Measurements from ENCODE around the gene CAMTA1.

CAMTA1 gene

DNA sequence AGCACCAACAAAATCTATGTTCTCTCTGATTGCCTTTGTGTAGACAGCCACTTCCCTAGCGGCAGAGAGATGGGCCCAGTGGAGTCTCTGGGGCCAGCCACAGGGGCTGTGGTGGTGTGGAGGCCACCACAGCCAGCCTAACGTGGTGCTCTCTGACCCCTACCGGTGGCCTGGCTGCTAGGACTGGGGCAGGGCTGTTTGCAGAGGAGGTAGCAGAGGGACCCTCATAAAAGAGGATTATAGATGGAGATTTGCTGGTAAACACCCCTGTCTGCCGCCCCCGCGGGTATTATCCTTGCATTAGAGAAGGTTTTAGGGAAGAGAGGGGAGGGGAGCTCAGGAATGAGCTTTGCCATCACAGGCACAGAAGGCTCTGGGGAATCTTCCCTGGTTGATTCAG lies 675.6 kb downstream of the CAMTA1 start:
- Histone ChIP-seq H3K27me3 (ENCODE audit: control insufficient read depth in 1 of 2, insufficient read depth in 2 of 2, low read length in 2 of 2) (no peaks in the 10 kb centered on the region), H3K4me3 (ENCODE audit: low read depth in 1 of 2, low read length in 2 of 2) (no peak overlapping the region), H3K36me3 (ENCODE audit: insufficient read depth, low read length) (no peaks in the 10 kb centered on the region), H3K9me3 (ENCODE audit: low read length) (no peaks in the 10 kb centered on the region), H3K27ac (ENCODE audit: low read depth, low read length) (no peak overlapping the region), H3K9ac (ENCODE audit: low read length) (no peak overlapping the region), H3K4me1 (ENCODE audit: insufficient read depth, low read length) (no peaks in the 10 kb centered on the region)

DNA sequence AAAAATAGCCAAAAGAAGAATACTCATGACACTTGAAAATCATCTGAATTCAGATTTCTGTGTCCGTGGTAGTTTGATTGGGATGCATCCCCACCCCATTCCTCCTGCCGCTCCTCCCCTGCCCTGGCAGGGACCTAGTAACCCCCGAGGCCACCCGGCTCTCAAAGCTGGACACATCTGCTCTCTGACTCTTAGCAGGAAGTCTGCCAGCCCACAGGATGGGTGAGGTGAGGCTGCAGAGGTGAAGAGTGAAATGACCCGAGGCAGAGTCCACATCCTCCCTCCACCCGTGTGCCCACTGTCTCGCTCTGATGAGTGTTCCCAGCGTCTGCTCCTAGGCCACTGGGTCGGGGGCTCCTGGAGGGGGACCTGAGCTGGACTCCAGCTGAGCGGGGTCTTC lies 677.4 kb downstream of the CAMTA1 start:
- H3K27ac ChIP-seq (ENCODE audit: low read depth, low read length), result no peak overlapping the region

DNA sequence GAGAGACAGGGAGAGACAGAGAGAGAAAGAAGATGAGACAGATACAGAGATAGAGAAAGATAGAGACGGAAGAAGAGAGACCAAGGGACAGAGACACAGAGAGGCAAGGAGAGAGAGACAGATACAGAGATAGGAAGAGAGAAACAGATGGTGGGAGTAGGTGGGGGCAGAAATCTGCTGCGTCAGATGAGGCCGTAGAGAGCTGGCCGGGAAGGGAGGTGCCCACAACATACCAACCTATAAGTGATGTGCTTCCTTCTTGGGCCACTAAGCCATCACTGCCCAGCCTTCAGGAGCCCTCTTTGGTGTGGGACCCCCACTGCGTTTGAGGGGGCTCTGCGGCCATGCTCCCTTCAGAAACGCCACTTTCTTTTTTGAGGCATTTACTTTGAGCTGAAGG lies 678.3 kb downstream of the CAMTA1 start:
- no peaks in the 10 kb centered on the region for H3K9me3 ChIP-seq (ENCODE audit: low read length)
- H3K27ac ChIP-seq (ENCODE audit: low read depth, low read length), result no peak overlapping the region
- H3K9ac ChIP-seq (ENCODE audit: low read length), result no peak overlapping the region
- H3K27me3 ChIP-seq (ENCODE audit: control insufficient read depth in 1 of 2, insufficient read depth in 2 of 2, low read length in 2 of 2), result no peaks in the 10 kb centered on the region
- no peak overlapping the region for H3K4me3 ChIP-seq (ENCODE audit: low read depth in 1 of 2, low read length in 2 of 2)
- no peaks in the 10 kb centered on the region for H3K4me1 ChIP-seq (ENCODE audit: insufficient read depth, low read length)
- no peaks in the 10 kb centered on the region for H3K36me3 ChIP-seq (ENCODE audit: insufficient read depth, low read length)

More for the DNA sequence above, 677.4 kb downstream of the CAMTA1 start:
- Histone ChIP-seq H3K4me1 (ENCODE audit: insufficient read depth, low read length) (no peaks in the 10 kb centered on the region), H3K9ac (ENCODE audit: low read length) (no peak overlapping the region), H3K9me3 (ENCODE audit: low read length) (no peaks in the 10 kb centered on the region), H3K36me3 (ENCODE audit: insufficient read depth, low read length) (no peaks in the 10 kb centered on the region), H3K27me3 (ENCODE audit: control insufficient read depth in 1 of 2, insufficient read depth in 2 of 2, low read length in 2 of 2) (no peaks in the 10 kb centered on the region), H3K4me3 (ENCODE audit: low read depth in 1 of 2, low read length in 2 of 2) (no peak overlapping the region)

DNA sequence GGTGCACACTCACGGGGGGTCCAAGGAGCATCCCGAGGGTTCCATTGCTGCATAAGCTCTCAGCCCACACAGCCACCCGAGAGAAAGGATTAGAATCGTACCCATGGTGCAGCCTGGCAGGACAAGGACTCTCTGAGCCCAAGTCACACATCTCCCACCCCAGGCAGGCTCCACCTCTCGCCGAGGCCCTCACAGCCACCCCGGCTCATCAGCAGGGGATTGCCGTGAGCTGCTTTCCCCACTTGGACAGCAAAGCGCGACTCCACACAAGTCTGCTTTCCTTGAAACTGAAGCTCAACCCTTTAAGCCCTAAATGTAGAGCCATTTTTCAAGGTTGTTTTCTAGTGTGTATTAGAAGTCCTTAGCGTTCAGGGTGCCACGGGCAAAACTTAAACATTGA lies 679.5 kb downstream of the CAMTA1 start:
- Histone ChIP-seq H3K27me3 (ENCODE audit: control insufficient read depth in 1 of 2, insufficient read depth in 2 of 2, low read length in 2 of 2) (no peaks in the 10 kb centered on the region), H3K36me3 (ENCODE audit: insufficient read depth, low read length) (no peaks in the 10 kb centered on the region), H3K27ac (ENCODE audit: low read depth, low read length) (no peak overlapping the region), H3K4me1 (ENCODE audit: insufficient read depth, low read length) (no peaks in the 10 kb centered on the region), H3K4me3 (ENCODE audit: low read depth in 1 of 2, low read length in 2 of 2) (no peak overlapping the region), H3K9me3 (ENCODE audit: low read length) (no peaks in the 10 kb centered on the region), H3K9ac (ENCODE audit: low read length) (no peak overlapping the region)

DNA sequence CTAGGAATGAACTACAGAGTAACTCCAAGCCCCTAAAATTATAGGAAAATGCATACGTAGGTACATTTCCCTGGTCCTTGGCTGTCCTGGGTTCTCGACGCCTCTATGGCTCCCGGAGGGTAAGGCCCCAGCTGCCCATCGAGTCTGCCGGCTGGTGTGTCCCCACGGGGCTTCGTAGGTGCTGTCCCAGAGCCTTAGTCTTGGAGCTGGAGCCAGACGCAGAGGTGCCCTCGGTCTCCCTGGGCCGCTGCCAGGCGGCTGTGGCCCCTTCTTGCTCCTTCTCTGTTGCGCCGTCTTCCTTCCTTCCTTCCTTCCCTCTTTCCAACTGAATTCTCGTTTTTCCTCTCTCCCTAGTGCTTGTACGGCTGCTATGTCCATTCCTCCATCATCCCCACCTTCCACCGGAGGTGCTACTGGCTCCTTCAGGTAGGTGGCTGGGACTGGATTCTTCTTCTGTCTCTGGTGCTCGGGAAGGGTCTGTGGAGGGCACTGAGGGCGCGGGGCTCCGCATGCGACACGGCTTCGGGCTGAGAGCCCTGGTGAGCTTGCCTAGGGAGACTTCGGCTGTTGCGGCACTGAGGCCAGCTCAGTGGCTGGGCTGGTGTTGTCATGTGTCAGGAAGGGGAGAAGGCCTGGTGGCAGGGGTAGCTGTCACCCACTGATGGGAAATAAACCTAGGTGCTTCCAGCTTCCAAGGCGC lies 682.4 kb downstream of the CAMTA1 start:
- H3K4me3 ChIP-seq (ENCODE audit: low read depth in 1 of 2, low read length in 2 of 2), result no peak overlapping the region
- no peaks in the 10 kb centered on the region for H3K9me3 ChIP-seq (ENCODE audit: low read length)
- H3K27ac ChIP-seq (ENCODE audit: low read depth, low read length), result no peak overlapping the region
- H3K4me1 ChIP-seq (ENCODE audit: insufficient read depth, low read length), result peaks cover 12% of the 10 kb centered on the region
- no peaks in the 10 kb centered on the region for H3K36me3 ChIP-seq (ENCODE audit: insufficient read depth, low read length)
- H3K27me3 ChIP-seq (ENCODE audit: control insufficient read depth in 1 of 2, insufficient read depth in 2 of 2, low read length in 2 of 2), result no peaks in the 10 kb centered on the region
- H3K9ac ChIP-seq (ENCODE audit: low read length), result no peak overlapping the region

GRCh38 chr1:7468248-7468647 lies 683.0 kb downstream of the CAMTA1 start:
- Histone ChIP-seq H3K36me3 (ENCODE audit: insufficient read depth, low read length) (no peaks in the 10 kb centered on the region), H3K27ac (ENCODE audit: low read depth, low read length) (no peak overlapping the region), H3K27me3 (ENCODE audit: control insufficient read depth in 1 of 2, insufficient read depth in 2 of 2, low read length in 2 of 2) (no peaks in the 10 kb centered on the region), H3K4me1 (ENCODE audit: insufficient read depth, low read length) (peaks cover 12% of the 10 kb centered on the region), H3K9ac (ENCODE audit: low read length) (no peak overlapping the region), H3K4me3 (ENCODE audit: low read depth in 1 of 2, low read length in 2 of 2) (no peak overlapping the region), H3K9me3 (ENCODE audit: low read length) (no peaks in the 10 kb centered on the region)

- H3K27me3 ChIP-seq (ENCODE audit: control insufficient read depth in 1 of 2, insufficient read depth in 2 of 2, low read length in 2 of 2), result no peaks in the 10 kb centered on the region
- no peak overlapping the region for H3K9ac ChIP-seq (ENCODE audit: low read length)
- H3K4me3 ChIP-seq (ENCODE audit: low read depth in 1 of 2, low read length in 2 of 2), result no peak overlapping the region
- H3K9me3 ChIP-seq (ENCODE audit: low read length), result no peaks in the 10 kb centered on the region
- H3K36me3 ChIP-seq (ENCODE audit: insufficient read depth, low read length), result no peaks in the 10 kb centered on the region
- H3K4me1 ChIP-seq (ENCODE audit: insufficient read depth, low read length), result peaks cover 12% of the 10 kb centered on the region
- H3K27ac ChIP-seq (ENCODE audit: low read depth, low read length), result no peak overlapping the region
These were observed 684.1 kb downstream of the CAMTA1 start for GRCh38 chr1:7469255-7469938.

DNA sequence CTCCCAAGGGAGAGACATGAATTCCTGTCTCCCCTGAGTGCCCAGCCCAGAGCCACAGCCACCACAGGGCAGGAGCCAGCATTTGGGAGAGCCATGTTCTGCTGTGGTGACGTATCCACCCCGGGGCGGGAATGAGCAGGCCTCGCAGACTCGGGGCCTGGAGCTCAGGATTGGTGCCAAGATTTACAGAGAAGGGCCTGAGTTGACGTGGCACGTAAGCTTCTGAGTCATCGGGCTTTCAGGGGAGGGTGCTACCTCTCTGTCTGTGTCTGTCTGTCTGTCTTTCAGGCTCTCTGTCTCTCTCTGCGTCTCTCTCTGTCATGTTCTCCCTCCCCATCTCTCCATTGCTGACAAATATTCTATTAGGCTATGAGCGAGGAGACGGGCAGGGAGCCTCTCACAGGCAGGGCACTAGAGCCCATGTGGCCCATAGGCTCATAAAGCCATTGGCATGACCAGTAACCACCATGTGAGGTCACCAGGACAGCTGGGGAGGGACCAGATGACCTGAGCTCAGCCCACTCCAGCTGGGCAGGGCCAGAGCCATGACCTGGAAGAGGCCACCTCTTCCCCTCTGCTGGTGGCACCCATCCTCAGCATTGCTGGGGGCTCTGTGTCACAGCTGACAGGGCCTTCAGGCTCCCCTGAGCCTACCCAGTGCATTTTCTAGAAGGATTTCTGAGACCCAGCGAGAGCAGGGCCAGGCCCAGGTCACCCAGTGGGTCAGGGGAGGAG lies 685.8 kb downstream of the CAMTA1 start:
- no peak overlapping the region for H3K27ac ChIP-seq (ENCODE audit: low read depth, low read length)
- no peak overlapping the region for H3K9ac ChIP-seq (ENCODE audit: low read length)
- peaks cover 12% of the 10 kb centered on the region for H3K4me1 ChIP-seq (ENCODE audit: insufficient read depth, low read length)
- H3K27me3 ChIP-seq (ENCODE audit: control insufficient read depth in 1 of 2, insufficient read depth in 2 of 2, low read length in 2 of 2), result no peaks in the 10 kb centered on the region
- no peaks in the 10 kb centered on the region for H3K36me3 ChIP-seq (ENCODE audit: insufficient read depth, low read length)
- no peaks in the 10 kb centered on the region for H3K9me3 ChIP-seq (ENCODE audit: low read length)
- no peak overlapping the region for H3K4me3 ChIP-seq (ENCODE audit: low read depth in 1 of 2, low read length in 2 of 2)

DNA sequence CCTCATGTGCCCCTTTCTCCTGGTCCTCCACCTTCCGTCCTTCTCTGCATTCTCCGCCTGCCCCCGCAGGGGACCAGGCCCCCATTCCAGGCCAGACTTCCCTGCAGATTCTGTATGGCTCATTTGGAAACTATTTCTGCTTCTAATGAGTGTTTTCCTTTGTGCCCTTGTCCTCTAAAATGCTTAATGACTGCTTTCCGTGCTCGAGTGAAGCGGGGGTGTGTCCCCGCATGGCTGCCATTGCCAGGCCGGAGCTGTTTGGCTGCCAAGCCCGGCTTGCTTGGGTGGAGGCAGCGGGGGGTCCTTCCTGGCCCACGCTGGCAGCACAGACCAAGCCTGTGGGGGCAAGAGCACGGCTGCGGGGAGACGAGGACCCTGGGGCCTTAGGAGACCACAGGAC lies 686.6 kb downstream of the CAMTA1 start:
- Histone ChIP-seq H3K4me1 (ENCODE audit: insufficient read depth, low read length) (peaks cover 12% of the 10 kb centered on the region), H3K27ac (ENCODE audit: low read depth, low read length) (no peak overlapping the region), H3K36me3 (ENCODE audit: insufficient read depth, low read length) (no peaks in the 10 kb centered on the region), H3K9me3 (ENCODE audit: low read length) (no peaks in the 10 kb centered on the region), H3K27me3 (ENCODE audit: control insufficient read depth in 1 of 2, insufficient read depth in 2 of 2, low read length in 2 of 2) (no peaks in the 10 kb centered on the region), H3K9ac (ENCODE audit: low read length) (no peak overlapping the region), H3K4me3 (ENCODE audit: low read depth in 1 of 2, low read length in 2 of 2) (no peak overlapping the region)

GRCh38 chr1:7473223-7474142 lies 688.2 kb downstream of the CAMTA1 start:
- Histone ChIP-seq H3K9me3 (ENCODE audit: low read length) (no peaks in the 10 kb centered on the region), H3K4me1 (ENCODE audit: insufficient read depth, low read length) (peaks cover 12% of the 10 kb centered on the region), H3K27me3 (ENCODE audit: control insufficient read depth in 1 of 2, insufficient read depth in 2 of 2, low read length in 2 of 2) (no peaks in the 10 kb centered on the region), H3K36me3 (ENCODE audit: insufficient read depth, low read length) (no peaks in the 10 kb centered on the region), H3K9ac (ENCODE audit: low read length) (no peak overlapping the region), H3K27ac (ENCODE audit: low read depth, low read length) (no peak overlapping the region), H3K4me3 (ENCODE audit: low read depth in 1 of 2, low read length in 2 of 2) (no peak overlapping the region)

GRCh38 chr1:7474143-7474490 lies 688.9 kb downstream of the CAMTA1 start:
- no peaks in the 10 kb centered on the region for H3K9me3 ChIP-seq (ENCODE audit: low read length)
- H3K27ac ChIP-seq (ENCODE audit: low read depth, low read length), result no peak overlapping the region
- H3K27me3 ChIP-seq (ENCODE audit: control insufficient read depth in 1 of 2, insufficient read depth in 2 of 2, low read length in 2 of 2), result no peaks in the 10 kb centered on the region
- H3K9ac ChIP-seq (ENCODE audit: low read length), result no peak overlapping the region
- H3K36me3 ChIP-seq (ENCODE audit: insufficient read depth, low read length), result no peaks in the 10 kb centered on the region
- no peak overlapping the region for H3K4me3 ChIP-seq (ENCODE audit: low read depth in 1 of 2, low read length in 2 of 2)
- peaks cover 12% of the 10 kb centered on the region for H3K4me1 ChIP-seq (ENCODE audit: insufficient read depth, low read length)

Data from muscle layer of colon (tissue), 2 donors.